ENCODE data around the gene CFAP97D1.

CFAP97D1 gene

GRCh38 chr17:43754947-43755346, 25.3 kb upstream of the CFAP97D1 start:
- DNase-seq (ENCODE audit: extremely low read depth, insufficient read length): no peak
- TF ChIP-seq CTCF (IDR thresholded peaks at IDR 0.05; ENCODE audit: insufficient read depth, low read length, poor library complexity, severe bottlenecking): no peak
- Histone ChIP-seq H3K27me3 (replicated peaks; ENCODE audit: control insufficient read depth, insufficient read depth, low read length) (peaks cover 1% of the 10 kb centered on the region; the same call in 1 of the 2 replicates), H3K36me3 (ENCODE audit: control insufficient read depth, insufficient read depth, low read length) (no peaks in the 10 kb centered on the region), H3K4me3 (replicated peaks; ENCODE audit: low read depth, low read length) (no peak overlapping the region)

GRCh38 chr17:43755389-43755875, 24.8 kb upstream of the CFAP97D1 start:
- Histone ChIP-seq H3K36me3 (ENCODE audit: control insufficient read depth, insufficient read depth, low read length) (no peaks in the 10 kb centered on the region), H3K27me3 (replicated peaks; ENCODE audit: control insufficient read depth, insufficient read depth, low read length) (peaks cover 1% of the 10 kb centered on the region; the same call in 1 of the 2 replicates), H3K4me3 (replicated peaks; ENCODE audit: low read depth, low read length) (no peak overlapping the region)
- DNase-seq (ENCODE audit: extremely low read depth, insufficient read length): no peak
- TF ChIP-seq CTCF (IDR thresholded peaks at IDR 0.05; ENCODE audit: insufficient read depth, low read length, poor library complexity, severe bottlenecking): no peak

- peaks cover 1% of the 10 kb centered on the region; the same call in 1 of the 2 replicates for H3K27me3 ChIP-seq (replicated peaks; ENCODE audit: control insufficient read depth, insufficient read depth, low read length)
- no peak for TF ChIP-seq CTCF (IDR thresholded peaks at IDR 0.05; ENCODE audit: insufficient read depth, low read length, poor library complexity, severe bottlenecking)
- H3K36me3 ChIP-seq (ENCODE audit: control insufficient read depth, insufficient read depth, low read length): no peaks in the 10 kb centered on the region
- no peak for DNase-seq (ENCODE audit: extremely low read depth, insufficient read length)
- no peak overlapping the region for H3K4me3 ChIP-seq (replicated peaks; ENCODE audit: low read depth, low read length)
Measured at GRCh38 chr17:43756201-43756600, 24.0 kb upstream of the CFAP97D1 start.

GRCh38 chr17:43757171-43757660, 23.0 kb upstream of the CFAP97D1 start:
- no peak overlapping the region for H3K4me3 ChIP-seq (replicated peaks; ENCODE audit: low read depth, low read length)
- no peak for DNase-seq (ENCODE audit: extremely low read depth, insufficient read length)
- H3K36me3 ChIP-seq (ENCODE audit: control insufficient read depth, insufficient read depth, low read length): no peaks in the 10 kb centered on the region
- peaks cover 1% of the 10 kb centered on the region; the same call in 1 of the 2 replicates for H3K27me3 ChIP-seq (replicated peaks; ENCODE audit: control insufficient read depth, insufficient read depth, low read length)
- TF ChIP-seq CTCF (IDR thresholded peaks at IDR 0.05; ENCODE audit: insufficient read depth, low read length, poor library complexity, severe bottlenecking): no peak

GRCh38 chr17:43758086-43758485, 22.1 kb upstream of the CFAP97D1 start:
- Histone ChIP-seq H3K36me3 (ENCODE audit: control insufficient read depth, insufficient read depth, low read length) (no peaks in the 10 kb centered on the region), H3K4me3 (replicated peaks; ENCODE audit: low read depth, low read length) (no peak overlapping the region), H3K27me3 (replicated peaks; ENCODE audit: control insufficient read depth, insufficient read depth, low read length) (peaks cover 1% of the 10 kb centered on the region; the same call in 1 of the 2 replicates)
- no peak for DNase-seq (ENCODE audit: extremely low read depth, insufficient read length)
- TF ChIP-seq CTCF (IDR thresholded peaks at IDR 0.05; ENCODE audit: insufficient read depth, low read length, poor library complexity, severe bottlenecking): no peak

Data from GM06990 (cell line).